Panc1 (cell line): ENCODE measurements around the gene HEMK1. TPM values are rescaled to one million over a fixed set of nuclear protein-coding genes. Genes with fewer than 3 reads are reported as not detected.

Source experiments
- ATAC-seq: fragments of 200-7000 bp; cut with Tn5 transposase; 2 replicates; pipeline ENCODE4 v1.9.1; 2020; ENCODE audit warnings: mild to moderate bottlenecking, moderate library complexity
- BruUV-seq: library from RNA; stranded (reverse); fragments of 400-500 nt; replicated peaks from 2 replicates; lab custom pipeline; 2021; lab: Mats Ljungman, UMichigan
- CTCF ChIA-PET: fragments of 300-600 bp; sonication (Branson Sonifier 250); formaldehyde crosslinking; loops from one replicate; lab custom pipeline; 2022; ENCODE audit warnings: antibody characterized with exemption; lab: Charles Lee
- POLR2A ChIA-PET: fragments of 300-600 bp; sonication (Branson Sonifier 250); formaldehyde crosslinking; loops from one replicate; lab custom pipeline; 2022; ENCODE audit warnings: antibody characterized with exemption; lab: Charles Lee
- DNase-seq: peaks from one replicate; pipeline ENCODE4 v3.0.0-alpha.2; 2010; ENCODE audit warnings: low read depth, low spot score
- H3K27ac ChIP-seq: 2 replicates; pipeline ENCODE4 v1.5.1; 2011; ENCODE audit warnings: mild to moderate bottlenecking, low read length, inconsistent platforms
- H3K27me3 ChIP-seq: fragments of 200-500 bp; sonication (Bioruptor generic); 2 replicates; pipeline ENCODE4 v1.6.0; 2014; ENCODE audit warnings: low read length, inconsistent platforms; ENCODE audit not compliant: control insufficient read depth, insufficient read depth
- H3K36me3 ChIP-seq: fragments of 200-500 bp; sonication (Bioruptor generic); 2 replicates; pipeline ENCODE4 v1.5.1; 2014; ENCODE audit warnings: inconsistent platforms, mild to moderate bottlenecking, low read length, moderate library complexity; ENCODE audit not compliant: control insufficient read depth, insufficient read depth
- H3K4me1 ChIP-seq: 2 replicates; pipeline ENCODE4 v1.5.1; 2011; ENCODE audit warnings: inconsistent platforms, mild to moderate bottlenecking, low read length, moderate library complexity; ENCODE audit not compliant: control insufficient read depth, insufficient read depth
- H3K4me3 ChIP-seq, 2 experiments: 2 replicates each; pipeline ENCODE4 v1.5.1; 2011 to 2012; ENCODE audit warnings: low read depth in 2 of 2, low read length in 2 of 2, mild to moderate bottlenecking in 2 of 2, inconsistent platforms in 1 of 2, moderate library complexity in 1 of 2
- H3K9me3 ChIP-seq: fragments of 200-500 bp; sonication (Bioruptor generic); 2 replicates; pipeline ENCODE4 v1.5.1; 2014; ENCODE audit warnings: low read depth, mild to moderate bottlenecking, inconsistent platforms, low read length, moderate library complexity; ENCODE audit not compliant: control insufficient read depth, insufficient read depth
- POLR2AphosphoS5 ChIP-seq: IDR thresholded peaks from 2 replicates; pipeline ENCODE4 v1.6.1; 2012; ENCODE audit warnings: mild to moderate bottlenecking, low read depth, low read length, moderate library complexity
- REST ChIP-seq, 2 experiments: IDR thresholded peaks; 2 replicates each; pipeline ENCODE4 v1.6.1; 2011 to 2012; ENCODE audit warnings: low read depth in 2 of 2, control low read depth in 1 of 2, low read length in 1 of 2, mild to moderate bottlenecking in 1 of 2, moderate library complexity in 1 of 2; ENCODE audit not compliant: insufficient read depth in 1 of 2
- SIN3A ChIP-seq: IDR thresholded peaks from 2 replicates; pipeline ENCODE4 v1.6.1; 2012; ENCODE audit warnings: low read depth, mild to moderate bottlenecking, low read length, moderate library complexity, borderline replicate concordance; ENCODE audit not compliant: insufficient read depth
- TCF7L2 ChIP-seq: IDR thresholded peaks from 2 replicates; pipeline ENCODE4 v1.6.1; 2011; ENCODE audit warnings: mild to moderate bottlenecking, low read depth, low read length, inconsistent platforms
- in situ Hi-C: cut with HindIII; loops from 2 replicates; pipeline ENCODE4 v1.10.0; 2016; ENCODE audit warnings: low sequenced_read_pairs, low pct_unique_long_range_greater_than_20kb
- intact Hi-C: fragments of 100-400 bp; cut with micrococcal nuclease; formaldehyde crosslinking; loops from one replicate; pipeline ENCODE4 v1.10.0; 2022; ENCODE audit not compliant: unreplicated experiment
- total RNA-seq: library from RNA; stranded (reverse); gene quantifications from one replicate; pipeline ENCODE4 v1.2.1, GENCODE V29; 2021; ENCODE audit not compliant: unreplicated experiment
- TF ChIP-seq, protein P1 (sequence below): fragments of 450-650 bp; IDR thresholded peaks from 2 replicates; pipeline ENCODE4 v1.5.1; 2017; ENCODE audit warnings: mild to moderate bottlenecking

The HEMK1 gene
- total RNA-seq, 1 experiment from 2014 or later = 12.1 TPM

DNA sequence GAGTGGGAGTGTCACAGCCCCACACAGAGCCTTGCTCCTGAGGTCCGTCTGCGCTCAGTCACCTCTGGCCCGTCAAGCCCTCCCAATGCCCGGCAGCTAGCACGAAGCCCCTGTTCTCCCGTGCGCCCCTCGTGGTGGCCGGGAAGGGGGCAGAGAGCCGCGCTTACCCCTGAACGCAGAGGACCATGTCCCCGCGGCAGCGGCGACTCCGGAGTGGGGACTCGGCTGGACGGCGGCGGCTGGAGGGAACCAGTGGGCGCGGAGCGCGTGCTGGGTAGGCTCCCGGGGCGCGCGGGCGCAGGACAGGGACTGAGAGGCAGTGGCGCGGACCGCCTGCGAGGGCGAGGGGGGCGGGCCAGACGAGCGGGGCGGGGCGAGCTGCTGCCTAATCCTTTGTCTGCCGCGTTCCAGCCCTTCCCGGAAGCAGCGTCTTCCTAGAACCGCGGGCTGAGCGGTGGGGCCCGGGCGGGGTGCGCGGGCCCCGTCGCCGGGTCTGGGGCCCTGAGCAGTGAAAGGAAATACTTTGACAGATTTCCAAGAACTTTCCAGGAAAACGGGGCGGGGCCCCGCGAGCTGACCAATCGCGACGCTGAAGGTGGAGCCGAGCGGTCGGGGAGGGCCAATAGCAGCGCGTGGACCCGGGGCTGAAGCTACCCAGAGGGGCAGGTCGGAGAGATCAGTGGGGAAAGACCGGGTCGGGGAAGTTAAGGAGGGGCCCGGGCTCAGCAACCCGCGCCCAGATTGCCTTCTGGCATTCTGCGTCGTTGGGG lies 42.3 kb downstream of the HEMK1 start, which contains the start of gene CISH:
Gene CISH, minus strand, starts transcription at position 311 of the 770 bp plus-strand sequence. Its CDS starts 124 bp downstream, at position 187.
- H3K27me3 ChIP-seq = no peaks in the 10 kb centered on the region
- intact Hi-C loops = loop anchor here (5.0 kb wide), 1 partner anchor 174 kb away; no protein-coding TSS in a partner anchor
- H3K36me3 ChIP-seq = no peaks in the 10 kb centered on the region
- TF ChIP-seq, protein P1, sequence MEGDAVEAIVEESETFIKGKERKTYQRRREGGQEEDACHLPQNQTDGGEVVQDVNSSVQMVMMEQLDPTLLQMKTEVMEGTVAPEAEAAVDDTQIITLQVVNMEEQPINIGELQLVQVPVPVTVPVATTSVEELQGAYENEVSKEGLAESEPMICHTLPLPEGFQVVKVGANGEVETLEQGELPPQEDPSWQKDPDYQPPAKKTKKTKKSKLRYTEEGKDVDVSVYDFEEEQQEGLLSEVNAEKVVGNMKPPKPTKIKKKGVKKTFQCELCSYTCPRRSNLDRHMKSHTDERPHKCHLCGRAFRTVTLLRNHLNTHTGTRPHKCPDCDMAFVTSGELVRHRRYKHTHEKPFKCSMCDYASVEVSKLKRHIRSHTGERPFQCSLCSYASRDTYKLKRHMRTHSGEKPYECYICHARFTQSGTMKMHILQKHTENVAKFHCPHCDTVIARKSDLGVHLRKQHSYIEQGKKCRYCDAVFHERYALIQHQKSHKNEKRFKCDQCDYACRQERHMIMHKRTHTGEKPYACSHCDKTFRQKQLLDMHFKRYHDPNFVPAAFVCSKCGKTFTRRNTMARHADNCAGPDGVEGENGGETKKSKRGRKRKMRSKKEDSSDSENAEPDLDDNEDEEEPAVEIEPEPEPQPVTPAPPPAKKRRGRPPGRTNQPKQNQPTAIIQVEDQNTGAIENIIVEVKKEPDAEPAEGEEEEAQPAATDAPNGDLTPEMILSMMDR = peak; percentile 18; the same call in 1 of the 2 replicates
- TF ChIP-seq TCF7L2 = no peak
- H3K27ac ChIP-seq = 0 out of 2 replicates have a peak within 1 kb of the TSS, but pooled peaks have one; percentile 29
- DNase-seq = no peak
- ChIA-PET CTCF (interaction anchor here (0.7 kb wide), 1 partner anchor 171 kb away, joined by 9 read pairs; no protein-coding TSS in a partner anchor), POLR2A (no interaction called here)
- peak; percentile 87 for ATAC-seq
- no peaks in the 10 kb centered on the region for H3K9me3 ChIP-seq
- peak within 1 kb of the TSS; percentile 48 to 61 for H3K4me3 ChIP-seq
- no TSS peak for BruUV-seq
- in situ Hi-C loops = no loop called here
- no peaks in the 10 kb centered on the region; the same call in 1 of the 2 replicates for H3K4me1 ChIP-seq

DNA sequence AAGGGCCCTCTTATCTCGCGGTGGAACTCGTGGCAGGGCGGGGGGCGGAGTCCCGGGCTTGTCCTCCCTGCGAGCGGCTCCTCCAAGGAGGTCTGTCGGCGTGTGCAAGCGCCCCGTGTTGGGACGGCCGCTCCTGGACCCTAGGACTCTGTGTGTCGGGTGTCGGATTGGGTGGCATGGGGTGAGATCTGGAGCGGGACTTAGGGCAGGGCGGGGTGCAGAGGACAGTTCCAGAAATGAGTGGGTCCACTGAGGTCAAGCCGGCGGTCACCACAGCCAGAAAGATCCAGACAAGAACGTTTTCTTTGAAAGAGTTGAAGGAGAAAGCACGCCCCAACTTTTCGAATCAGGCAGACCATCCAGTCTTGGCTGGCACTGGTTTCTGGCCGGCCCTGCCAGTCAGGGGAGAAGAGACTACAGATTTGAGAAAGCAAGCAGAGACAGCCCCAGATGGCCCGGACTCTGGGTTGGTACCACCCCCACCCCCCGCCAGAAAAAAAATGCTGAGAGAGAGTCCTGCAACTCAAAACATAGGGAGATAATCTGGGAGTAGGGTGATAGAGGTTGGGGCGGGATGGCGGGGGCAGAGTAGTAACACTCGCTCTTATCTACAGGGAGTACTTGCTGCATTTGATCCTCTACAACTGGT lies 43.0 kb downstream of the HEMK1 start:
- in situ Hi-C loops = no loop called here
- Histone ChIP-seq H3K27me3 (no peaks in the 10 kb centered on the region), H3K9me3 (no peaks in the 10 kb centered on the region), H3K4me3 (peak overlapping the region; percentile 48 to 61), H3K27ac (no peak overlapping the region), H3K36me3 (no peaks in the 10 kb centered on the region), H3K4me1 (no peaks in the 10 kb centered on the region; the same call in 1 of the 2 replicates)
- ATAC-seq = peak; percentile 13
- intact Hi-C loops = loop anchor here (5.0 kb wide), 1 partner anchor 175 kb away; no protein-coding TSS in a partner anchor
- no peak for TF ChIP-seq TCF7L2
- no peak for DNase-seq
- CTCF ChIA-PET = interaction anchor here (0.7 kb wide), 1 partner anchor 172 kb away, joined by 9 read pairs; no protein-coding TSS in a partner anchor
- no TSS peak for BruUV-seq
- POLR2A ChIA-PET = no interaction called here

DNA sequence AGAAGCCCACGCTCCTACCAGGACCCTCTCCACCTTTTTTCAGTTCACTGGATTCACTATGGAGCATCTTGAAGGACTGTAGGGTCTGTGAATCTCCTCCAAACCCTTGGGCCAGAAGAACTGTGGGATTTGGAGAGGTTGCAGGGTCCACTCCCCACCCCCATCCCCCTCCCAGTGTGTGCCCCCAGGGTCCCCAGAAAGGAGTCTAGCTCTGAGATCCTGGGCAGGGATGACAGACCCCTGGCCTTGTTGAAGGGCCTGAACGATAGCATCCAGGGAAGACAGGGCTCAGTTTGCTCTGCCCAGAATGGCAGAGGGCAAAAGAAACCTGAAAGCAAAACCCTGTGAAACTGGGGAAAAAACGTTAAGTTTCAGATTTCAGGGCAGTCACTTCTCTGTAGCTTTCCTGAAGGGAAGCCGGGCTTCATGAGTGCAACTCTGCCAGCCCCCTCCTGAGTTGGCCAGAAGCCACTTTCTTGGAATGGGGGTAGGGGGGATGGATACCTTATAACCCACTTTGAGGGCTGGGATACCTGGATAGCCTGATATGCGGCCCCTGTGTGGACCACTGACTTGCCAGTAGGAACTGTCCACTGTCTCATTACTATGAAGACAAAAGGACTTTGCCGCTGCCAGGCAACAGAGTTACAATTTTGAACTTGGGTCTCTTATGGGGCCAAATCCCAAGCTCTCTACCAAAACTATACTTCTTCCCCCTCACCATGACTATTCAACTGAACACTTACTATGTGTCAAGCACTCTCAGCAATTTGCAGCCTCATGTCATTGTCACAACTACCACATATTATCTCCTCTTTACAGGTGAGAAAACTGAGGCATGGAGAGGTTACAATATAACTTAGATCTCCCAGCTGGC lies 43.9 kb downstream of the HEMK1 start:
- H3K27ac ChIP-seq = no peak overlapping the region
- H3K4me1 ChIP-seq = no peaks in the 10 kb centered on the region; the same call in 1 of the 2 replicates
- ChIA-PET POLR2A (no interaction called here), CTCF (no interaction called here)
- H3K4me3 ChIP-seq = no peak overlapping the region
- no peak for ATAC-seq
- TF ChIP-seq SIN3A (no peak), REST (IDR thresholded peaks at IDR 0.05; ENCODE audit: insufficient read depth in 1 of 2, low read depth in 2 of 2, low read length in 1 of 2) (no peak), TCF7L2 (no peak), POLR2AphosphoS5 (no peak)
- TF ChIP-seq, protein P1 = no peak
- in situ Hi-C loops = no loop called here
- H3K36me3 ChIP-seq = no peaks in the 10 kb centered on the region
- DNase-seq = no peak
- intact Hi-C loops = loop anchor here (1.0 to 5.0 kb wide), 2 partner anchors 41 to 176 kb away; no protein-coding TSS in a partner anchor
- no peaks in the 10 kb centered on the region for H3K9me3 ChIP-seq
- BruUV-seq = no TSS peak
- H3K27me3 ChIP-seq = no peaks in the 10 kb centered on the region
